Measurements from ENCODE around the gene SOX6.

- TF ChIP-seq CTCF (optimal IDR thresholded peaks at IDR 0.05 in 1 of 3, IDR thresholded peaks at IDR 0.05 in 1 of 3, conservative IDR thresholded peaks at IDR 0.05 in 1 of 3; ENCODE audit: extremely low read depth in 1 of 3, insufficient read depth in 2 of 3, low read length in 3 of 3) (no peak), EZH2 (IDR thresholded peaks at IDR 0.05; ENCODE audit: low read length) (no peak)
Observed at GRCh38 chr11:16081382-16082094, 274.8 kb downstream of the SOX6 start.

All from keratinocyte (primary cell).